Measurements from ENCODE around the gene HSD17B1. TPM values are rescaled to one million over a fixed set of nuclear protein-coding genes. Genes with fewer than 3 reads are reported as not detected.

The HSD17B1 gene
- total and polyA plus RNA-seq, 2 of the 13 experiments (the other 11 are each of a cell fraction or from before 2014, with no cell fraction given) = 0.54 to 0.93 TPM

DNA sequence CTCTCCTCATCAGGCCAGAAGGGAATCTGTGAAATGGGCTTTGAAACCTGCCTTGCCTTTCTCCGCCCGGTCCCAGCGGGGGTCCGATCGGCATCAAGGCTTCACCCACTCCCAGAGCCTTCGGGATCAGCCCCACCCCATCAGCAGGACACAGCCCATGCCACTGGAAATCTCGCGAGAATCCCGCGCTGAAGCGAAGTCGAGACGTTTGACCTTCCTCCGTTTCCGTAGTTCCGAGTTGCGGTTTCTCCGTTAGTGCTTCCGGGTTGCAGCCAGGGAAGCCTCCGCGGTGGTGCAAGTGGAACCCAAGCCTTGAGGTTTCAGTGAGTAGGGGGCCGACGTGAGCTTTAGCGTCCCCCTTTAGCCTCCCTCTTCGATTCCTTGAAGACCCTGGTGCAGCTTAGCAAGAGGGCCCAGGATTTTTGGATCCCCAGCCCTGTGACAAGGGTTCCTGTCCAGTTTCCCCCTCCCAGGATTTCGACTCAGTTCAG lies 9.2 kb downstream of the HSD17B1 start, which contains the start of gene COASY (continued):
- peak; percentile 60; the same call in 1 of the 2 replicates for TF ChIP-seq ZNF543 (CRISPR knock-in tag; IDR thresholded peaks at IDR 0.05)
- no peak; the same call in 1 of the 2 replicates for TF ChIP-seq ZSCAN20 (CRISPR knock-in tag; IDR thresholded peaks at IDR 0.05; ENCODE audit: borderline replicate concordance)

- FAIRE-seq (no peak), DNase-seq (ENCODE audit: low spot score) (peak; percentile 54), ATAC-seq (peak; percentile 29)
- Histone ChIP-seq H3K4me3 (replicated peaks in 1 of 3; ENCODE audit: insufficient read depth in 1 of 3, low read depth in 2 of 3, low read length in 3 of 3) (peak overlapping the region; percentile 66 to 91 (median 79)), H3K27me3 (ENCODE audit: control insufficient read depth in 1 of 2, insufficient read depth in 2 of 2, low read length in 2 of 2) (no peaks in the 10 kb centered on the region; a peak in 1 of 5 replicates), H3K9ac (ENCODE audit: insufficient read depth, low read depth, low read length) (peak overlapping the region; percentile 94), H3K79me2 (ENCODE audit: insufficient read depth, low read length) (peaks cover 32% of the 10 kb centered on the region), H3K4me1 (ENCODE audit: insufficient read depth, low read length) (peaks cover 55% of the 10 kb centered on the region), H4K20me1 (ENCODE audit: insufficient read depth, low read length) (no peaks in the 10 kb centered on the region), H3K4me2 (ENCODE audit: low read depth, low read length) (peak overlapping the region; percentile 82), H3K9me3 (ENCODE audit: low read length) (no peaks in the 10 kb centered on the region), H2AFZ (ENCODE audit: low read length) (no peak overlapping the region), H3K27ac (ENCODE audit: extremely low read length, insufficient read depth, low read length) (peak overlapping the region; percentile 91), H3K36me3 (replicated peaks in 1 of 2; ENCODE audit: control insufficient read depth in 1 of 2, insufficient read depth in 2 of 2, low read length in 2 of 2) (peaks cover 14 to 25% of the 10 kb centered on the region in 2 experiments)
- in situ Hi-C loops (cut with HindIII; ENCODE audit: extremely low pct_ligation_motif_present, low pct_unique_long_range_greater_than_20kb) (no loop called here), intact Hi-C loops (cut with micrococcal nuclease; ENCODE audit: unreplicated experiment) (no loop called here)
- ChIA-PET POLR2A (interaction anchor here (1.0 to 8.5 kb wide), 12 partner anchors 9 to 250 kb away, joined by 3 to 128 read pairs (median 13); partner anchors contain the start of genes HSD17B1, NAGLU, PLEKHH3 and PSMC3IP), CTCF (ENCODE audit: low intra/inter-chr PET ratio, low total read pairs) (interaction anchor here (1.1 kb wide), 1 partner anchor 15 kb away, joined by 3 read pairs; the partner anchor contains the start of gene PSMC3IP)
- under 1% methylated on average over 25 of the region's 48 CpGs for WGBS (ENCODE audit: low lambda C conversion rate)
- TSS peak; percentile 68 for BruUV-seq (replicated peaks)
- no peak; the same call in 1 of the 2 replicates for TF ChIP-seq PHF20 (CRISPR knock-in tag; IDR thresholded peaks at IDR 0.05)
- peak; percentile 52 for TF ChIP-seq HNF4A (CRISPR knock-in tag; IDR thresholded peaks at IDR 0.05)
- no peak for TF ChIP-seq SP5 (CRISPR knock-in tag; IDR thresholded peaks at IDR 0.05; ENCODE audit: borderline replicate concordance, low read depth)
- TF ChIP-seq, protein P1, sequence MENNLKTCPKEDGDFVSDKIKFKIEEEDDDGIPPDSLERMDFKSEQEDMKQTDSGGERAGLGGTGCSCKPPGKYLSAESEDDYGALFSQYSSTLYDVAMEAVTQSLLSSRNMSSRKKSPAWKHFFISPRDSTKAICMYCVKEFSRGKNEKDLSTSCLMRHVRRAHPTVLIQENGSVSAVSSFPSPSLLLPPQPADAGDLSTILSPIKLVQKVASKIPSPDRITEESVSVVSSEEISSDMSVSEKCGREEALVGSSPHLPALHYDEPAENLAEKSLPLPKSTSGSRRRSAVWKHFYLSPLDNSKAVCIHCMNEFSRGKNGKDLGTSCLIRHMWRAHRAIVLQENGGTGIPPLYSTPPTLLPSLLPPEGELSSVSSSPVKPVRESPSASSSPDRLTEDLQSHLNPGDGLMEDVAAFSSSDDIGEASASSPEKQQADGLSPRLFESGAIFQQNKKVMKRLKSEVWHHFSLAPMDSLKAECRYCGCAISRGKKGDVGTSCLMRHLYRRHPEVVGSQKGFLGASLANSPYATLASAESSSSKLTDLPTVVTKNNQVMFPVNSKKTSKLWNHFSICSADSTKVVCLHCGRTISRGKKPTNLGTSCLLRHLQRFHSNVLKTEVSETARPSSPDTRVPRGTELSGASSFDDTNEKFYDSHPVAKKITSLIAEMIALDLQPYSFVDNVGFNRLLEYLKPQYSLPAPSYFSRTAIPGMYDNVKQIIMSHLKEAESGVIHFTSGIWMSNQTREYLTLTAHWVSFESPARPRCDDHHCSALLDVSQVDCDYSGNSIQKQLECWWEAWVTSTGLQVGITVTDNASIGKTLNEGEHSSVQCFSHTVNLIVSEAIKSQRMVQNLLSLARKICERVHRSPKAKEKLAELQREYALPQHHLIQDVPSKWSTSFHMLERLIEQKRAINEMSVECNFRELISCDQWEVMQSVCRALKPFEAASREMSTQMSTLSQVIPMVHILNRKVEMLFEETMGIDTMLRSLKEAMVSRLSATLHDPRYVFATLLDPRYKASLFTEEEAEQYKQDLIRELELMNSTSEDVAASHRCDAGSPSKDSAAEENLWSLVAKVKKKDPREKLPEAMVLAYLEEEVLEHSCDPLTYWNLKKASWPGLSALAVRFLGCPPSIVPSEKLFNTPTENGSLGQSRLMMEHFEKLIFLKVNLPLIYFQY (CRISPR knock-in tag; IDR thresholded peaks at IDR 0.05; ENCODE audit: borderline replicate concordance) = 0 out of 2 replicates have a peak, but pooled peaks have one; percentile 18
- TF ChIP-seq FOSL2 (CRISPR knock-in tag; IDR thresholded peaks at IDR 0.05) = peak; percentile 3; the same call in 1 of the 2 replicates
- peak; percentile 51; the same call in 1 of the 2 replicates for TF ChIP-seq CEBPB (IDR thresholded peaks at IDR 0.05; ENCODE audit: borderline replicate concordance, low read depth, low read length)
- TF ChIP-seq SPEN (CRISPR knock-in tag; IDR thresholded peaks at IDR 0.05; ENCODE audit: low read depth) = peak; percentile 64; the same call in 1 of the 2 replicates
- no peak for TF ChIP-seq STAT5B (CRISPR knock-in tag; IDR thresholded peaks at IDR 0.05)
- no peak for TF ChIP-seq SOX13 (IDR thresholded peaks at IDR 0.05)
- TF ChIP-seq SOX13 (CRISPR knock-in tag; conservative IDR thresholded peaks at IDR 0.05 in 1 of 2, IDR thresholded peaks at IDR 0.05 in 1 of 2) = 0 out of 4 replicates have a peak, but pooled peaks of 1 of the 2 experiments have one; percentile 10
- TF ChIP-seq ZNF549 (CRISPR knock-in tag; IDR thresholded peaks at IDR 0.05) = no peak
- no peak for TF ChIP-seq ZSCAN12 (CRISPR knock-in tag; IDR thresholded peaks at IDR 0.05)
- TF ChIP-seq, protein P2, sequence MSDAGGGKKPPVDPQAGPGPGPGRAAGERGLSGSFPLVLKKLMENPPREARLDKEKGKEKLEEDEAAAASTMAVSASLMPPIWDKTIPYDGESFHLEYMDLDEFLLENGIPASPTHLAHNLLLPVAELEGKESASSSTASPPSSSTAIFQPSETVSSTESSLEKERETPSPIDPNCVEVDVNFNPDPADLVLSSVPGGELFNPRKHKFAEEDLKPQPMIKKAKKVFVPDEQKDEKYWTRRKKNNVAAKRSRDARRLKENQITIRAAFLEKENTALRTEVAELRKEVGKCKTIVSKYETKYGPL (CRISPR knock-in tag; IDR thresholded peaks at IDR 0.05) = no peak; the same call in 1 of the 2 replicates
- TF ChIP-seq XBP1 (CRISPR knock-in tag; IDR thresholded peaks at IDR 0.05) = no peak
- TF ChIP-seq ZFY (CRISPR knock-in tag; IDR thresholded peaks at IDR 0.05) = peak; percentile 97
These were observed 9.8 kb downstream of the HSD17B1 start for GRCh38 chr17:42562388-42563142.
